Suprapubic skin (tissue), 4 donors: ENCODE measurements around the gene TXN2. TPM values are rescaled to one million over a fixed set of nuclear protein-coding genes. Genes with fewer than 3 reads are reported as not detected.

ENCODE experiments used
- DNase-seq, 2 donors: peaks; one replicate each; pipeline ENCODE4 v3.0.0-alpha.2; 2019; ENCODE audit warnings: low spot score in 2 of 2
- H3K27ac ChIP-seq: fragments of 200-600 bp; sonication (generic); one replicate; pipeline ENCODE4 v1.5.1; 2019
- H3K27me3 ChIP-seq: fragments of 200-600 bp; sonication (generic); one replicate; pipeline ENCODE4 v1.5.1; 2019
- H3K36me3 ChIP-seq: fragments of 200-600 bp; sonication (generic); one replicate; pipeline ENCODE4 v1.5.1; 2019
- H3K4me1 ChIP-seq: fragments of 200-600 bp; sonication (generic); one replicate; pipeline ENCODE4 v1.5.1; 2019
- H3K4me3 ChIP-seq: fragments of 200-600 bp; sonication (generic); one replicate; pipeline ENCODE4 v1.5.1; 2019; ENCODE audit warnings: mild to moderate bottlenecking
- H3K9me3 ChIP-seq: fragments of 200-600 bp; sonication (generic); one replicate; pipeline ENCODE4 v1.5.1; 2019
- EP300 ChIP-seq: sonication (generic); formaldehyde crosslinking; IDR thresholded peaks from one replicate; pipeline ENCODE4 v1.6.1; 2017; ENCODE audit warnings: antibody characterized with exemption
- POLR2A ChIP-seq, 2 donors: fragments of 450-650 bp; IDR thresholded peaks; one replicate each; pipeline ENCODE4 v1.6.1; 2017; ENCODE audit warnings: antibody characterized with exemption in 2 of 2, mild to moderate bottlenecking in 2 of 2, moderate library complexity in 2 of 2
- POLR2AphosphoS5 ChIP-seq, 3 donors: sonication (generic); formaldehyde crosslinking; IDR thresholded peaks; one replicate each; pipeline ENCODE4 v1.6.1; 2017; ENCODE audit warnings: antibody characterized with exemption in 3 of 3
- WGBS: methylation state at CpG from one replicate; pipeline ENCODE4 v1.1.5; 2018; 5-methylcytosine and 5-hydroxymethylcytosine counted together
- total RNA-seq, 4 donors: library from RNA; depleted of rRNA; stranded (reverse); fragments of >200 nt; gene quantifications; one replicate each; pipeline ENCODE4 v1.1.0, GENCODE V29; 2016
- TF ChIP-seq, protein P1 (sequence below), 2 donors: fragments of 200-600 bp in 1 of 2; fragments of 450-650 bp in 1 of 2; sonication (generic) in 1 of 2; IDR thresholded peaks; one replicate each; pipeline ENCODE4 v1.5.1; 2016 to 2019; ENCODE audit warnings: antibody characterized with exemption in 2 of 2, mild to moderate bottlenecking in 1 of 2, moderate library complexity in 1 of 2

Gene TXN2
- total RNA-seq, 4 donors from 2014 or later: 50.7 to 73.5 (median 61.3) TPM

DNA sequence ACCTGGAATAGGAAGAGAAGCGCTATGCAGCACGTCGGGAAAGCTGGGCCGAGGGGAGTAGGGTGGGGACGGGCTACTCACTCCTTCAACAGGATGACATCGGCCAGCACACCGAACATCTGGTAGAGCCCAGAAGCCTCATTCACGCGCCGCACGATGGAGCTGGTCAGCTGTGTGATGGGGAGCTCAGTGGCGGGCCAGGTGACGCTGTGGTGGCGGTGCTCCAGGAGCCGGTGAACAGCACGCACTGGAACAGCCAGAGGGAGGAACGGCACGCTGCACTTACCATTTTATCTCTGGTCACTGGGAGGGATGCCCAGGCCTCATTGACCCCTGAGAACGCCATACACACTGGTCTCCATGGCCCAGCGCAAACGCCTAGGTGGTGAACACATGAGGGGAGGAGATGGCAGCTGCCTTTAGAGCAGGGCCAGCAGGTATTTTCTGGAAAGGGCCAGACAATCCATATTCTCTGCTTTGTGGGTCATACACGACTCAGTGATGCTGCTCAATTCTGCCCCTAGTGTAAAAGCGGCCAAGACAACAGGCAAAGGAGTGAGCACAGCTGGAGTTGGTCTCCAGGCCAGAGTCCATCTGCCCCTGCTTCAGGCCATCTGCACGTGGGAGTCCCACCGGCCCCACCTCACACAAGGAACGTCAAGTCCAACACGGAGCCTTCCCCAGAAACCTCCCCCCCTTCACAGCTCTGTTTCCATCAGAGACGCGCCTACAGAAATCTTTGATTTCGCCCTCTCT is 16.6 kb upstream of the TXN2 start:
- no peak for DNase-seq
- Histone ChIP-seq H3K27me3 (no peaks in the 10 kb centered on the region), H3K9me3 (no peaks in the 10 kb centered on the region), H3K36me3 (peaks cover 55% of the 10 kb centered on the region), H3K27ac (no peak overlapping the region), H3K4me3 (no peak overlapping the region), H3K4me1 (no peaks in the 10 kb centered on the region)
- WGBS: 89% methylated on average over 29 of the region's 30 CpGs
- no peak for TF ChIP-seq EP300
- TF ChIP-seq, protein P1, sequence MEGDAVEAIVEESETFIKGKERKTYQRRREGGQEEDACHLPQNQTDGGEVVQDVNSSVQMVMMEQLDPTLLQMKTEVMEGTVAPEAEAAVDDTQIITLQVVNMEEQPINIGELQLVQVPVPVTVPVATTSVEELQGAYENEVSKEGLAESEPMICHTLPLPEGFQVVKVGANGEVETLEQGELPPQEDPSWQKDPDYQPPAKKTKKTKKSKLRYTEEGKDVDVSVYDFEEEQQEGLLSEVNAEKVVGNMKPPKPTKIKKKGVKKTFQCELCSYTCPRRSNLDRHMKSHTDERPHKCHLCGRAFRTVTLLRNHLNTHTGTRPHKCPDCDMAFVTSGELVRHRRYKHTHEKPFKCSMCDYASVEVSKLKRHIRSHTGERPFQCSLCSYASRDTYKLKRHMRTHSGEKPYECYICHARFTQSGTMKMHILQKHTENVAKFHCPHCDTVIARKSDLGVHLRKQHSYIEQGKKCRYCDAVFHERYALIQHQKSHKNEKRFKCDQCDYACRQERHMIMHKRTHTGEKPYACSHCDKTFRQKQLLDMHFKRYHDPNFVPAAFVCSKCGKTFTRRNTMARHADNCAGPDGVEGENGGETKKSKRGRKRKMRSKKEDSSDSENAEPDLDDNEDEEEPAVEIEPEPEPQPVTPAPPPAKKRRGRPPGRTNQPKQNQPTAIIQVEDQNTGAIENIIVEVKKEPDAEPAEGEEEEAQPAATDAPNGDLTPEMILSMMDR (IDR thresholded peaks at IDR 0.05): no peak
- no peak for TF ChIP-seq POLR2AphosphoS5 (IDR thresholded peaks at IDR 0.05)
- no peak for TF ChIP-seq POLR2A (IDR thresholded peaks at IDR 0.05)

DNA sequence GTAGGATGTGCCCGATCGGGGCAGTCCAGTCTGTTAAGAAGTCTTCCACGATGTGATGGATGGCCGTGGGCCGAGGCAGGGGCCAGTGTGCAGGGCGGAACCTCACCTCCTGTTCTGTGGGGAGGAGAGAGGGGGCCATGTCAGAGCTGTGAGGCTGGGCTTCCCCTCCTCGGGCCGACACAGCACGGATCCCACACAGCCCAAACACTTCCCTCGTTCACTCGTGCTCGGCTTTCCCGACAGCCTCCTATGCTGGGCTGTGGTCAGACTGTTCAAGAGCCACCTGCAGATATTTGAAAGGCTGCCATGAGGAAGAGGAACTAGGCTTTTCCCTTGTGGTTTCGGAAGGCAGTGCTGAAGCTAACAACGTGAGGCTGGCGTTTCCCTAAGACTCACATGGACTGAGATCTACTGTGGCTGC is 12.3 kb upstream of the TXN2 start:
- no peaks in the 10 kb centered on the region for H3K4me1 ChIP-seq
- H3K27ac ChIP-seq: no peak overlapping the region
- H3K36me3 ChIP-seq: peaks cover 89% of the 10 kb centered on the region
- no peaks in the 10 kb centered on the region for H3K27me3 ChIP-seq
- no peaks in the 10 kb centered on the region for H3K9me3 ChIP-seq
- WGBS: 74% methylated on average over 16 of the region's 16 CpGs
- DNase-seq: no peak
- TF ChIP-seq, protein P1 (IDR thresholded peaks at IDR 0.05): no peak
- TF ChIP-seq EP300 (no peak), POLR2A (IDR thresholded peaks at IDR 0.05) (no peak), POLR2AphosphoS5 (IDR thresholded peaks at IDR 0.05) (no peak)
- H3K4me3 ChIP-seq: no peak overlapping the region

DNA sequence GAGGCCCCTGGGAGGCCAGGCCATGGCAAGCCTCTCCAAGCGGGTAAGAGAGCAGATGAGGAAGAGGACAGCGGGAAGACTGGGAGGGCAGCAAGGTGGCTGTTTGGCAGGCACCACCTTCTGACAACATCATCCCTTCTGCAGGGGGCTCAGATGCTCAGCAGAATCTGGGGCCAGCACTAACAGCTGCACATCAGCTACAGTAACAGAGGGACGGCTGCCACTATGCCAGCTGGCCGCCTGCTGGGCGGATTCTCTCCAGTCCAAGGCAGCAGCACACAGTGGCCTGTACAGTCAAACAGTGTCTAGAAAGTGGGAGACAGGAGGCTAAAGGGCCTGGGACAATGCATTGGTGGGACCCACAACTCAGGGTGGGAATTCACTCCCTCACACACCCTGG is 10.7 kb upstream of the TXN2 start:
- DNase-seq: no peak
- TF ChIP-seq POLR2AphosphoS5 (IDR thresholded peaks at IDR 0.05) (no peak), EP300 (no peak), POLR2A (IDR thresholded peaks at IDR 0.05) (no peak)
- TF ChIP-seq, protein P1 (IDR thresholded peaks at IDR 0.05): no peak
- no peaks in the 10 kb centered on the region for H3K9me3 ChIP-seq
- WGBS: 80% methylated on average over 5 of the region's 5 CpGs
- no peak overlapping the region for H3K27ac ChIP-seq
- no peaks in the 10 kb centered on the region for H3K4me1 ChIP-seq
- no peaks in the 10 kb centered on the region for H3K27me3 ChIP-seq
- peaks cover 74% of the 10 kb centered on the region for H3K36me3 ChIP-seq
- H3K4me3 ChIP-seq: no peak overlapping the region

DNA sequence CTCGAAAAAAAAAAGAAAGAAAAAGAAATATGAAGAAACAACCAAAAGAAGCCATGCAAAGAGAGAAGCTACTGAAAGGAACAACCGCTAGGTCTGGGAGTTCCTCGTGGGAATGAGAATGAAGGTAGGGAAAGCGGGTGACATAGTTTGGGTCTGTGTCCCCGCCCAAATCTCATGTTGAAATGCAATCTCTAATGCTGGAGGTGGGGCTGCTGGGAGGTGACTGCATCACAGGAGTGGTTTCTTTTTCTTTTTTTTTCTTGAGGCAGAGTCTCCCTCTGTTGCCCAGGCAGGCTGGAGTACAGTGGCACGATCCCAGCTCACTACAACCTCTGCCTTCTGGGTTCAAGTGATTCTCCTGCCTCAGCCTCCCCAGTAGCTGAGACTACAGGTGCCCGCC is 9.7 kb upstream of the TXN2 start:
- Histone ChIP-seq H3K4me1 (no peaks in the 10 kb centered on the region), H3K4me3 (no peak overlapping the region), H3K27ac (no peak overlapping the region), H3K27me3 (no peaks in the 10 kb centered on the region), H3K36me3 (peaks cover 67% of the 10 kb centered on the region), H3K9me3 (no peaks in the 10 kb centered on the region)
- WGBS: 88% methylated on average over 7 of the region's 7 CpGs
- no peak for DNase-seq
- TF ChIP-seq POLR2AphosphoS5 (IDR thresholded peaks at IDR 0.05): no peak
- TF ChIP-seq, protein P1 (IDR thresholded peaks at IDR 0.05): no peak
- TF ChIP-seq POLR2A (IDR thresholded peaks at IDR 0.05): no peak
- no peak for TF ChIP-seq EP300

DNA sequence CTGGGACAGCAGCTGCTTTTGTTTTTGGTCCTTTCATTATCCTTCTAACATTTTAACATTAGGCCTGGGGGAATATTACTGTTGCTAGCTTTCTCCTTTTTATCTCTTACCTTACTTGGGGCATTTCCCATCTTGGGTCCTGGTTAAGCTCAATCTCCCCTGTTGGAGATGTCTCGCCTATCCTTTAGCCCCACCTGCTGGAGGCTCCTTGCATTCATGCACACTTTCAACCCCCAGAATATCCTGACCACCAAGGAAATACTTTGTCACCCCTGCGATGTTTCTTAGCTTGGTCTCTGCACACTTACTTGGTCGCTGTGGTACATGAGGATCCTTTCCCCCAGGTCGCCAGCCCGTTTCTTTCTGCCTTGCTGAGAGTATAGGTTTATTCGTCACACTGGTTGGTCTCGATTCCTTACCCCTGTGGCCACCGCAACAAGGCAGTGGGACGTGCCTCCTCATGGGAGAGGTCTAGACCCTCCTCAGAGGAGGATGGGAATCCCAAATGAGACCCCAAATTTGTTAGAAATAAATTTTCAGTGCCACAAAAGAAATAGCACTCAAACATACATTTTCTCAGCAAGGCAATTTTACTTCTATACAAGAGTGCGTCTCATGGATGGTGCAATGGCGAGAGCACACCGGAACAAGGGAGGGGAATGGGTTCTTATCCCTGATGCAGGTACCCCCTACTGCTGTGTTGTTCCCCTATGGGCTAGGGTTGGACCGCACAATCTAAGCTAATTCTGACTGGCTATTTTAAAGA is 5.4 kb upstream of the TXN2 start:
- H3K4me3 ChIP-seq: no peak overlapping the region
- no peak for DNase-seq
- TF ChIP-seq, protein P1 (IDR thresholded peaks at IDR 0.05): peak; percentile 25 to 40
- no peak for TF ChIP-seq POLR2A (IDR thresholded peaks at IDR 0.05)
- 90% methylated on average over 13 of the region's 13 CpGs for WGBS
- no peaks in the 10 kb centered on the region for H3K27me3 ChIP-seq
- H3K27ac ChIP-seq: no peak overlapping the region
- peaks cover 12% of the 10 kb centered on the region for H3K4me1 ChIP-seq
- no peaks in the 10 kb centered on the region for H3K9me3 ChIP-seq
- H3K36me3 ChIP-seq: peaks cover 32% of the 10 kb centered on the region
